ENCODE measurements around the gene ADORA1. TPM values are rescaled to one million over a fixed set of nuclear protein-coding genes. Genes with fewer than 3 reads are reported as not detected.

ADORA1 gene
- polyA plus RNA-seq, 1 experiment = 2.4 TPM

- no peak for TF ChIP-seq CTCF (IDR thresholded peaks at IDR 0.05; ENCODE audit: insufficient read depth, low read depth, low read length)
- H3K36me3 ChIP-seq (ENCODE audit: control insufficient read depth, insufficient read depth, low read length) = no peaks in the 10 kb centered on the region
- no peak overlapping the region for H3K4me3 ChIP-seq (ENCODE audit: low read depth, low read length)
- H3K27me3 ChIP-seq (ENCODE audit: control insufficient read depth, insufficient read depth, low read length) = peaks cover 1% of the 10 kb centered on the region; the same call in 1 of the 2 replicates
- POLR2A ChIA-PET = no interaction called here
- CTCF ChIA-PET = interaction anchor here (1.4 to 11.7 kb wide), 5 partner anchors 9 to 140 kb away, joined by 3 to 146 read pairs (median 5); no protein-coding TSS in a partner anchor
- no peak for DNase-seq (ENCODE audit: low read depth)
Observed at GRCh38 chr1:203178821-203179666, 51.5 kb downstream of the ADORA1 start.

GRCh38 chr1:203179667-203180005 lies 52.1 kb downstream of the ADORA1 start:
- no peak overlapping the region for H3K4me3 ChIP-seq (ENCODE audit: low read depth, low read length)
- CTCF ChIA-PET = interaction anchor here (1.1 to 2.0 kb wide), 3 partner anchors 9 to 54 kb away, joined by 3 to 5 read pairs (median 3); no protein-coding TSS in a partner anchor
- no peak for TF ChIP-seq CTCF (IDR thresholded peaks at IDR 0.05; ENCODE audit: insufficient read depth, low read depth, low read length)
- peaks cover 1% of the 10 kb centered on the region; the same call in 1 of the 2 replicates for H3K27me3 ChIP-seq (ENCODE audit: control insufficient read depth, insufficient read depth, low read length)
- H3K36me3 ChIP-seq (ENCODE audit: control insufficient read depth, insufficient read depth, low read length) = no peaks in the 10 kb centered on the region
- POLR2A ChIA-PET = no interaction called here
- no peak for DNase-seq (ENCODE audit: low read depth)

DNA sequence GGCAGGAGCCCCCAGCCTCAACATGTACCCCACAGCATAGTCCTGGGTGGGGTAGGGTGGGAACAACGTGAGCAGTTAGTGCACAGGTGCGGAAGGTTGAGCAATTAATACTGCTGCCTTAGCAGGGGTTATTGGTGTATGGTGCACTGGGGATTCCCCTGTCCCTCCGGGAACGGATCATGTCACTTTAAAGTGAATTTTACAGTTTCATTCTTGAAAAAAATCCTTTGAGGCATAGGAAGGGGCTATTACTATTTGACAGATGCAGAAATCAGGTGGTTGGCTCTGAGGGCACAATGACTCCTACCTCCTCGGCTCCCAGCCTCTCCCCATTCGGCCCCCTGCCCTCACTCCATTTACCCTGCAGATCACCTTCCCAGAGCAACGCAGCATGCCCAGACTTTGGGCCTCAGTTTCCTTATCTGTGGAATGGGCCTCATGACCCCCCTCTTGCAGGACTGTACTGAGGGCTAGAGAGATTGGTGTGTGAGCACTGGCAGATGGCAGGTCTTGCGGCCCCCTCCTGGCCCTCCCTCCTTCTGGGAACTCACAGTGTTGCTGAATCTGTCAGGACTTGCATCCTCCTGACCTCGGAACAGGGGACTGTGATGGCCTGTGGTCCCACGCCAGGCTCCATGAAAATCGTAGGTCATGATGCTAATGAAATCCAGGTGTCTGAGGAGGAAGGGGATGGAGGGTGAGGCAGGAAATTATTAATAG lies 53.2 kb downstream of the ADORA1 start:
- no peak for TF ChIP-seq CTCF (IDR thresholded peaks at IDR 0.05; ENCODE audit: insufficient read depth, low read depth, low read length)
- Histone ChIP-seq H3K27me3 (ENCODE audit: control insufficient read depth, insufficient read depth, low read length) (peaks cover 1% of the 10 kb centered on the region; the same call in 1 of the 2 replicates), H3K36me3 (ENCODE audit: control insufficient read depth, insufficient read depth, low read length) (no peaks in the 10 kb centered on the region), H3K4me3 (ENCODE audit: low read depth, low read length) (no peak overlapping the region)
- DNase-seq (ENCODE audit: low read depth) = no peak
- ChIA-PET POLR2A (no interaction called here), CTCF (interaction anchor here (0.9 to 9.3 kb wide), 4 partner anchors 8 to 86 kb away, joined by 3 to 60 read pairs (median 4); no protein-coding TSS in a partner anchor)

DNA sequence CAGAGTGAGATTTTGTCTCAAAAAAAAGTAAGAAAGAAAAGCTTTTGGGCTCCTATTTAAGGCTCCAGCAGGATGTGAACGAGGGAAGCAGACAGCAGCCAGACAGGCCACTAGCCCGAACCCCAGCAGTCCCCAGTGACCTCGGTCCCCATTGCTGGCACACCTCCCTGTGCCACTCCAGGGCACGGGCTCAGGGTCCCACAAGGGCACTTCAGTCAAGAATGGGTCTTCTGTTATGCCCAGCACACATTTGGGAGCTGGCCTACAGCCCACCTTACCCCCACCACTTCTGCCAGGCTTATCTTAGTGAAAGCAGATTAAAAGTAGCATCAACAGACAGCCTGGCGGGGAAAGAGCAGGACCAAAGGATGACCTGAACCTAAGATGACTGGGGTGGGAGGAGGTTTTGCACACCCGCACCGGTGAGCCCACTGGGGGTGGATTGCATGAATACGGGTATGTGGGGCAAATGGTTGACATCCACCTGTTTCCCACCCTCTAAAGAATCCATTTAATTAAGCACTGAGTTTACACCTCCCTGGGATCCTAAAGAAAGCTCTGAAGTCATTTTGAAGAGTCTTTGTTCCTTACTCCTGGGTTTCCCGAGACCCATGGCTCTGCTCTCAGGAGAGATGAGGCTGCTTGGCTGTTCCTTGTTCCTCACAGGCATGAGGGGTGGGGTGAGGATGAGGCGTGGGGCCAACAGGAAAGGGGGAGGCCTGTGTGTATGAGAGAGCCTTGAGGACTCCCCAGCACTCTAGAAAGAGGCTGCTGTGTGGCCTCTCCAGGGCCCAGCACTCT lies 54.3 kb downstream of the ADORA1 start:
- Histone ChIP-seq H3K36me3 (ENCODE audit: control insufficient read depth, insufficient read depth, low read length) (no peaks in the 10 kb centered on the region), H3K27me3 (ENCODE audit: control insufficient read depth, insufficient read depth, low read length) (peaks cover 1% of the 10 kb centered on the region; the same call in 1 of the 2 replicates), H3K4me3 (ENCODE audit: low read depth, low read length) (no peak overlapping the region)
- no peak for DNase-seq (ENCODE audit: low read depth)
- CTCF ChIA-PET = interaction anchor here (0.6 to 9.3 kb wide), 5 partner anchors 9 to 282 kb away, joined by 3 to 60 read pairs (median 4); no protein-coding TSS in a partner anchor
- TF ChIP-seq CTCF (IDR thresholded peaks at IDR 0.05; ENCODE audit: insufficient read depth, low read depth, low read length) = no peak
- POLR2A ChIA-PET = no interaction called here
